ENCODE results near the gene PEF1. TPM values are rescaled to one million over a fixed set of nuclear protein-coding genes. Genes with fewer than 3 reads are reported as not detected.

PEF1 gene
- total RNA-seq, 4 donors from 2014 or later: 71.3 to 109 (median 88.7) TPM

DNA sequence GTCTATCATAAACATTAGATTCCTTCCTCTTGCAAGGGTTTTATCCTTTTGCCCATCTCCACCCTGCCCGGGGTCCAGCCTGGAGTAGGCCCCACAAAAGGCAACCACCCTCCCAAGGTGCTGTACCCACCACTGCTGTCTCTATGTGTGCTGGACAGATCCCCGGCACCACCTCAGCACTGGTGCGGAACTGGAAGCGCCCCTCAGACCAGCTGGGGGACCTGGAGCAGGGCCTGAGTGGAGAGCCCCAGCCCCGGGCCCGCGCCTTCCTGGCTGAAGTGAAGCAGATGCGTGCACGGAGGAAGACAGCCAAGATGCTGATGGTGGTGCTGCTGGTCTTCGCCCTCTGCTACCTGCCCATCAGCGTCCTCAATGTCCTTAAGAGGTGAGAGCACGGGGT lies 21.3 kb downstream of the PEF1 start:
- Histone ChIP-seq H3K4me3 (no peak overlapping the region), H3K4me1 (peaks cover 0 to 26% (median 0%) of the 10 kb centered on the region in 3 donors), H3K27me3 (peaks cover 12% of the 10 kb centered on the region), H3K27ac (no peak overlapping the region), H3K36me3 (peaks cover 0 to 18% of the 10 kb centered on the region in 2 donors), H3K9me3 (no peaks in the 10 kb centered on the region)
- 93 to 98% methylated on average over 3 to 4 of the region's 12 CpGs for WGBS, 2 donors (ENCODE audit: low coverage in 1 of 2)
- TF ChIP-seq, protein P1, sequence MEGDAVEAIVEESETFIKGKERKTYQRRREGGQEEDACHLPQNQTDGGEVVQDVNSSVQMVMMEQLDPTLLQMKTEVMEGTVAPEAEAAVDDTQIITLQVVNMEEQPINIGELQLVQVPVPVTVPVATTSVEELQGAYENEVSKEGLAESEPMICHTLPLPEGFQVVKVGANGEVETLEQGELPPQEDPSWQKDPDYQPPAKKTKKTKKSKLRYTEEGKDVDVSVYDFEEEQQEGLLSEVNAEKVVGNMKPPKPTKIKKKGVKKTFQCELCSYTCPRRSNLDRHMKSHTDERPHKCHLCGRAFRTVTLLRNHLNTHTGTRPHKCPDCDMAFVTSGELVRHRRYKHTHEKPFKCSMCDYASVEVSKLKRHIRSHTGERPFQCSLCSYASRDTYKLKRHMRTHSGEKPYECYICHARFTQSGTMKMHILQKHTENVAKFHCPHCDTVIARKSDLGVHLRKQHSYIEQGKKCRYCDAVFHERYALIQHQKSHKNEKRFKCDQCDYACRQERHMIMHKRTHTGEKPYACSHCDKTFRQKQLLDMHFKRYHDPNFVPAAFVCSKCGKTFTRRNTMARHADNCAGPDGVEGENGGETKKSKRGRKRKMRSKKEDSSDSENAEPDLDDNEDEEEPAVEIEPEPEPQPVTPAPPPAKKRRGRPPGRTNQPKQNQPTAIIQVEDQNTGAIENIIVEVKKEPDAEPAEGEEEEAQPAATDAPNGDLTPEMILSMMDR (IDR thresholded peaks at IDR 0.05): no peak
- TF ChIP-seq POLR2A (IDR thresholded peaks at IDR 0.05) (no peak), POLR2AphosphoS5 (IDR thresholded peaks at IDR 0.05) (no peak), EP300 (IDR thresholded peaks at IDR 0.05) (no peak)
- ATAC-seq: no peak

DNA sequence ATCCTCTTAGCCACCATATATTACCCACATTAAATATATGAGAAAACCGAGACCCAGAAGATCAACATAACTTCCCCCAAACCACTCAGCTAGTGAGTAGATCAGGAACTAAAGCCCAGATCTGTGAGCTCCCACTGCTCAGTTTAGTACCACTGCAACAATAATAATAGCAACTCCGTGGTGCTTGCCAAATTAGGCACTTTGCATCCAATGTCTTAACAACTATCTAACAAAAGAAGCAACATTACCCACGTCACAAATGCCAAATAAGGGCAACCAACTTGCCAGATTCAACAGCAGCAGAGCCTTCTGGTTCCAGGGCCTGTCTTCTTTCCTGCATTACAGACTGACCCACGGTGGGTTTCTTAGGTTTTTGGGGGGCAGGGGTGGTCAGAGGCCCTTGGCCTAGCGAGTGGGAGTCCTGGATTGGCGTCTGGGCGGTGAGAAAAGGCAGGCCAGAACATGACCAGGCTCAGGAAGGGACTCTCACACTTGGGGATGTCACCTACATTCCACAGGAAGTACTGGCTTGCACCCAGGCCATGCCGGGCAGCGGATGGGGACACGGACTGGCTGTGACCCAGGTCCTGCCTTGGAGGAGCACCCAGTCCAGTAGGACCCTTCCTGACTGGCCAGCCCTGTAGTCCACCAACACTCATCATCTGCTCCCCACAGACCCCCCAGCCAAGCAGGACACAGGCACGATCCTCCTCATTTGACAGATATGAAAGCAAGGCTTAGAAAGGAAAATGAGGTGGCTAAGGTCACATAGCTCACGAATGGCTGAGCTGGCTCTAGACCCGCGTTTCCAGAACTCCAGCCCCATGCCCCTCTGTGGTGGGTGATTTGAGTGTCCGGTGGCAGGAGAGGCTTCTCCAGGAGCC lies 22.6 kb downstream of the PEF1 start:
- Histone ChIP-seq H3K9me3 (no peaks in the 10 kb centered on the region), H3K4me3 (no peak overlapping the region), H3K36me3 (peaks cover 0 to 6% of the 10 kb centered on the region in 2 donors), H3K27ac (no peak overlapping the region), H3K27me3 (peaks cover 25% of the 10 kb centered on the region), H3K4me1 (peaks cover 0 to 26% (median 11%) of the 10 kb centered on the region in 3 donors)
- no peak for ATAC-seq
- TF ChIP-seq EP300 (IDR thresholded peaks at IDR 0.05) (no peak), POLR2A (IDR thresholded peaks at IDR 0.05) (no peak), POLR2AphosphoS5 (IDR thresholded peaks at IDR 0.05) (no peak)
- TF ChIP-seq, protein P1 (IDR thresholded peaks at IDR 0.05): no peak
- WGBS, 2 donors (ENCODE audit: low coverage in 1 of 2): 43 to 65% methylated on average over 3 of the region's 15 CpGs

DNA sequence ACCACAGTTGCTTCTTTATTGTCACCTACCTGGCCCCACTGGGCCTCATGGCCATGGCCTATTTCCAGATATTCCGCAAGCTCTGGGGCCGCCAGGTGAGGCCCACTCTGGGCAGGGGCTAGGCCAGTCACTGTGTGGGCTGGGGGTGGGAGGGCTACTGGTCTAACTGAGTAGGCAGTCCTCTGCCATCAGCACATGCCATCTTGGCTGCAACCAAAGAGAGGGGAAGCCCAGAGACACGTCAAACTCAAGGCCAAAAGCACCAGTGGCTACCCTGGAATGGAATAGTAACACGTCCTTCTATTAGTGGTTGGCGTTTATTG lies 23.2 kb downstream of the PEF1 start:
- Histone ChIP-seq H3K27me3 (peaks cover 31% of the 10 kb centered on the region), H3K36me3 (peaks cover 0 to 1% of the 10 kb centered on the region in 2 donors), H3K27ac (no peak overlapping the region), H3K4me1 (peaks cover 0 to 20% (median 11%) of the 10 kb centered on the region in 3 donors), H3K4me3 (no peak overlapping the region), H3K9me3 (no peaks in the 10 kb centered on the region)
- ATAC-seq: no peak
- TF ChIP-seq POLR2AphosphoS5 (IDR thresholded peaks at IDR 0.05): no peak
- TF ChIP-seq POLR2A (IDR thresholded peaks at IDR 0.05): no peak
- TF ChIP-seq, protein P1 (IDR thresholded peaks at IDR 0.05): no peak
- TF ChIP-seq EP300 (IDR thresholded peaks at IDR 0.05): no peak
- 86% methylated on average over 2 to 3 of the region's 5 CpGs for WGBS, 2 donors (ENCODE audit: low coverage in 1 of 2)

DNA sequence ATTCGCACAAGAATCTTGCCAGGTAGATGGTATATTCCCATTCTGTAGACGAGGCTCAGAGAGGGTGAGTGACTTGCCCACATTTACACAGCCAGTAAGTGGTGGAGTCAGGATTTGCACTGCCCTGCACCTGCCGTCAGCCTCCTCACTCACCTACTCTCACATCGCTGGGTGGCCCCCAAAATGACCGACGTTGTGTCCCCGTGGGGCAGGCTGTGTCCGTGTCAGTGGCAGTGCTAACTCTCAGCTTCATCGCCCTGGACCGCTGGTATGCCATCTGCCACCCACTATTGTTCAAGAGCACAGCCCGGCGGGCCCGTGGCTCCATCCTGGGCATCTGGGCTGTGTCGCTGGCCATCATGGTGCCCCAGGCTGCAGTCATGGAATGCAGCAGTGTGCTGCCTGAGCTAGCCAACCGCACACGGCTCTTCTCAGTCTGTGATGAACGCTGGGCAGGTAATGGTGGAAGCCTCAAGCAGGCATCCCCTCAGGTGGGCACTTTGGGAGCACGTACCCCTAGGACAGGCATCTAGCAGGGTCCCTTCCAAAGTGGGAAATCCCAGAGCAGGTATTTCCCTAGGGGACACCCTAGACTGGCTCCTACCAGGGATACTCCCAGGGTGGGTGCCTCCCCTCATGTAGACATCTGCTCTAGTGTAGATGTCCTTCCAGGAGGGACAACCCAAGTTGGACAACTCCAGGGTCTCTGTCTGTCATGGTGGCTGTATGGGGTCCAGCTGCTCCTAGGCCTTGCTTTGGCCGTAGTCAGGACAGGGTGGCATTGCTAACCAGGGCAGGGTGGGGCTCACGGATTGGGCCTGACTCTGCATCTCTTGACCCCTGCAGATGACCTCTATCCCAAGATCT lies 23.8 kb downstream of the PEF1 start:
- Histone ChIP-seq H3K27ac (no peak overlapping the region), H3K9me3 (no peaks in the 10 kb centered on the region), H3K4me1 (peaks cover 0 to 14% (median 11%) of the 10 kb centered on the region in 3 donors), H3K4me3 (no peak overlapping the region), H3K27me3 (peaks cover 35% of the 10 kb centered on the region), H3K36me3 (no peaks in the 10 kb centered on the region)
- 89 to 93% methylated on average over 3 to 8 of the region's 20 CpGs for WGBS, 2 donors (ENCODE audit: low coverage in 1 of 2)
- no peak for ATAC-seq
- TF ChIP-seq, protein P1 (IDR thresholded peaks at IDR 0.05): no peak
- TF ChIP-seq POLR2AphosphoS5 (IDR thresholded peaks at IDR 0.05) (no peak), POLR2A (IDR thresholded peaks at IDR 0.05) (no peak), EP300 (IDR thresholded peaks at IDR 0.05) (no peak)

All from gastroesophageal sphincter (tissue), 4 donors.